HepG2 (cell line): ENCODE results near the gene CSDE1. TPM values are rescaled to one million over a fixed set of nuclear protein-coding genes. Genes with fewer than 3 reads are reported as not detected.
A peak's percentile ranks its signal among the peaks of the same experiment; 100 is the strongest.

Experiments used
- JUNB ChIP-seq: sonication (generic); formaldehyde crosslinking; IDR thresholded peaks from 2 replicates; pipeline ENCODE4 v1.8.0; 2022; ENCODE audit warnings: missing genetic modification reagents, mild to moderate bottlenecking, borderline replicate concordance
- KLF6 ChIP-seq: IDR thresholded peaks from 2 replicates; pipeline ENCODE4 v1.8.0; 2016; ENCODE audit warnings: missing biosample characterization, missing genetic modification reagents
- NCOA2 ChIP-seq: sonication (generic); formaldehyde crosslinking; IDR thresholded peaks from 2 replicates; pipeline ENCODE4 v1.8.0; 2022; ENCODE audit warnings: inconsistent platforms
- PAF1 ChIP-seq: IDR thresholded peaks from 2 replicates; pipeline ENCODE4 v1.6.1; 2016; ENCODE audit warnings: missing genetic modification reagents, missing compliant biosample characterization
- PHF21A ChIP-seq: sonication (generic); formaldehyde crosslinking; IDR thresholded peaks from 2 replicates; pipeline ENCODE4 v1.5.0; 2020; ENCODE audit warnings: mild to moderate bottlenecking, missing genetic modification reagents
- YY1 ChIP-seq: IDR thresholded peaks from 2 replicates; pipeline ENCODE4 v1.6.1; 2011; ENCODE audit warnings: low read length, low read depth, moderate library complexity, mild to moderate bottlenecking; ENCODE audit not compliant: insufficient read depth, insufficient replicate concordance
- ZMYM4 ChIP-seq: sonication (generic); formaldehyde crosslinking; IDR thresholded peaks from 2 replicates; pipeline ENCODE4 v1.8.1; 2023; ENCODE audit warnings: mild to moderate bottlenecking, missing genetic modification reagents
- ZNF232 ChIP-seq: sonication (generic); formaldehyde crosslinking; IDR thresholded peaks from 2 replicates; pipeline ENCODE4 v1.4.0; 2020; ENCODE audit warnings: missing genetic modification reagents, borderline replicate concordance
- ZNF446 ChIP-seq: sonication (generic); formaldehyde crosslinking; IDR thresholded peaks from 2 replicates; pipeline ENCODE4 v1.5.0; 2020; ENCODE audit warnings: mild to moderate bottlenecking, missing genetic modification reagents
- ZNF619 ChIP-seq: sonication (generic); formaldehyde crosslinking; IDR thresholded peaks from 2 replicates; pipeline ENCODE4 v1.4.0; 2020; ENCODE audit warnings: mild to moderate bottlenecking, missing genetic modification reagents
- ZSCAN20 ChIP-seq: sonication (generic); formaldehyde crosslinking; IDR thresholded peaks from 2 replicates; pipeline ENCODE4 v1.4.0; 2020; ENCODE audit warnings: missing genetic modification reagents, mild to moderate bottlenecking, borderline replicate concordance
- polyA plus RNA-seq, 8 experiments: library from polyadenylated mRNA; depleted of rRNA in 3 of 8; stranded (reverse) in 7 of 8; unstranded in 1 of 8; fragments of >200 nt; fragmentation: Illumina TruSeq in 4 of 8; extraction: Trizol in 4 of 8; gene quantifications; 2 replicates each; pipeline versions ENCODE4 v1.2.1 to v1.2.3, GENCODE V29; 2011 to 2016; ENCODE audit warnings: low read depth in 4 of 8, missing spikeins in 1 of 8, mixed read lengths in 1 of 8; ENCODE audit not compliant: insufficient read depth in 1 of 8
- total RNA-seq, 5 experiments: library from RNA; depleted of rRNA; stranded (reverse); fragments of >200 nt; fragmentation: Illumina TruSeq; extraction: Trizol; gene quantifications; 2 replicates each; pipeline ENCODE4 v1.2.3, GENCODE V29; 2016; ENCODE audit warnings: low read depth in 1 of 5
- TF ChIP-seq, protein P1 (sequence below): sonication (generic); formaldehyde crosslinking; IDR thresholded peaks from one replicate; pipeline ENCODE4 v1.5.1; 2020; ENCODE audit warnings: mild to moderate bottlenecking, missing genetic modification reagents; ENCODE audit errors: not compliant biosample characterization
- TF ChIP-seq, protein P2 (sequence below): fragments of 450-650 bp; IDR thresholded peaks from 2 replicates; pipeline ENCODE4 v1.6.1; 2017; ENCODE audit warnings: mild to moderate bottlenecking
- TF ChIP-seq, protein P3 (sequence below): IDR thresholded peaks from 2 replicates; pipeline ENCODE4 v1.6.1; 2016
- TF ChIP-seq, protein P4 (sequence below): sonication (generic); formaldehyde crosslinking; IDR thresholded peaks from 2 replicates; pipeline ENCODE4 v1.4.0; 2020; ENCODE audit warnings: mild to moderate bottlenecking, missing genetic modification reagents

Gene CSDE1
- total and polyA plus RNA-seq, 2 of the 13 experiments (the other 11 are each of a cell fraction or from before 2014, with no cell fraction given), result 150 to 313 TPM

DNA sequence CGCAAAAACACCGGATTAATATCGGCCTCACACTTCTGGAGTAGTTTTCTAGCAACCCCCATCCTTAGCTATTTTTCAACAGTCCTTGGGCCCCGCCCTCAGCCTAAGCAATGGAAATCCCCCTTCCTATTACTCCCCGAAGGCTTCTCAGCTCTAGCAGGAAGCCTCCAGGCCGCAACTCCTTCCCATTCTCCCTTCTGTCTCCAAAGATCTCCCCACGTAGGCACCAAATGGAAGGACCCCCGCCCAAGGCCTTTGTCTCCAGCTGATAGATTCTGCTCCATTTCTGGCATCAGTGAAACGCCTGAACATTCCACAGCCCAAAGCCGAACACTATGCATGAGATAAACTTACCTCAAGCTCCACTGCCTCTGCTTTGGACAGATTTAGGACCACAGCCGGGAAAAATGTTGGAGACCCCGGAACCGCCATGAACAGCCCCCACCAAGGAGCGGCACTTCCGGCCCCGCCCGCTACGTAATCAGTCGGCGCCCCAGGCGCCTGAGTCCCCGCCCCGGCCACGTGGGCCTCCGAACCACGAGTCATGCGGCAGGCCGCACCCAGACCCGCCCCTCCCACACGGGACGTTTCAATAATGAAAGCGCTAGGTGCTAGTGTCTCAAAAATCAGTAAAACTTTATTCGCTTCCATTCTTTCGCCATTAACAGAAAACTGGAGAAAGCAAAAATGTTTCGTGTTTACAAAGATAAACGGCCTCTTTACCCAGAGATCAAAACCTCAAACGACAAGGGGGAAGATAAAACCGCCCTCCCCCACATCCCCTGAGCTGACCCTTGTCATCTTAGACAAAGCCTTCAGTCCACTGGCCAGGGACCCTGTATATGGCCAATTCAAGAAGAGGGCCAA is 41.2 kb downstream of the CSDE1 start, which contains the start of gene NRAS (continued):
- TF ChIP-seq, protein P1, sequence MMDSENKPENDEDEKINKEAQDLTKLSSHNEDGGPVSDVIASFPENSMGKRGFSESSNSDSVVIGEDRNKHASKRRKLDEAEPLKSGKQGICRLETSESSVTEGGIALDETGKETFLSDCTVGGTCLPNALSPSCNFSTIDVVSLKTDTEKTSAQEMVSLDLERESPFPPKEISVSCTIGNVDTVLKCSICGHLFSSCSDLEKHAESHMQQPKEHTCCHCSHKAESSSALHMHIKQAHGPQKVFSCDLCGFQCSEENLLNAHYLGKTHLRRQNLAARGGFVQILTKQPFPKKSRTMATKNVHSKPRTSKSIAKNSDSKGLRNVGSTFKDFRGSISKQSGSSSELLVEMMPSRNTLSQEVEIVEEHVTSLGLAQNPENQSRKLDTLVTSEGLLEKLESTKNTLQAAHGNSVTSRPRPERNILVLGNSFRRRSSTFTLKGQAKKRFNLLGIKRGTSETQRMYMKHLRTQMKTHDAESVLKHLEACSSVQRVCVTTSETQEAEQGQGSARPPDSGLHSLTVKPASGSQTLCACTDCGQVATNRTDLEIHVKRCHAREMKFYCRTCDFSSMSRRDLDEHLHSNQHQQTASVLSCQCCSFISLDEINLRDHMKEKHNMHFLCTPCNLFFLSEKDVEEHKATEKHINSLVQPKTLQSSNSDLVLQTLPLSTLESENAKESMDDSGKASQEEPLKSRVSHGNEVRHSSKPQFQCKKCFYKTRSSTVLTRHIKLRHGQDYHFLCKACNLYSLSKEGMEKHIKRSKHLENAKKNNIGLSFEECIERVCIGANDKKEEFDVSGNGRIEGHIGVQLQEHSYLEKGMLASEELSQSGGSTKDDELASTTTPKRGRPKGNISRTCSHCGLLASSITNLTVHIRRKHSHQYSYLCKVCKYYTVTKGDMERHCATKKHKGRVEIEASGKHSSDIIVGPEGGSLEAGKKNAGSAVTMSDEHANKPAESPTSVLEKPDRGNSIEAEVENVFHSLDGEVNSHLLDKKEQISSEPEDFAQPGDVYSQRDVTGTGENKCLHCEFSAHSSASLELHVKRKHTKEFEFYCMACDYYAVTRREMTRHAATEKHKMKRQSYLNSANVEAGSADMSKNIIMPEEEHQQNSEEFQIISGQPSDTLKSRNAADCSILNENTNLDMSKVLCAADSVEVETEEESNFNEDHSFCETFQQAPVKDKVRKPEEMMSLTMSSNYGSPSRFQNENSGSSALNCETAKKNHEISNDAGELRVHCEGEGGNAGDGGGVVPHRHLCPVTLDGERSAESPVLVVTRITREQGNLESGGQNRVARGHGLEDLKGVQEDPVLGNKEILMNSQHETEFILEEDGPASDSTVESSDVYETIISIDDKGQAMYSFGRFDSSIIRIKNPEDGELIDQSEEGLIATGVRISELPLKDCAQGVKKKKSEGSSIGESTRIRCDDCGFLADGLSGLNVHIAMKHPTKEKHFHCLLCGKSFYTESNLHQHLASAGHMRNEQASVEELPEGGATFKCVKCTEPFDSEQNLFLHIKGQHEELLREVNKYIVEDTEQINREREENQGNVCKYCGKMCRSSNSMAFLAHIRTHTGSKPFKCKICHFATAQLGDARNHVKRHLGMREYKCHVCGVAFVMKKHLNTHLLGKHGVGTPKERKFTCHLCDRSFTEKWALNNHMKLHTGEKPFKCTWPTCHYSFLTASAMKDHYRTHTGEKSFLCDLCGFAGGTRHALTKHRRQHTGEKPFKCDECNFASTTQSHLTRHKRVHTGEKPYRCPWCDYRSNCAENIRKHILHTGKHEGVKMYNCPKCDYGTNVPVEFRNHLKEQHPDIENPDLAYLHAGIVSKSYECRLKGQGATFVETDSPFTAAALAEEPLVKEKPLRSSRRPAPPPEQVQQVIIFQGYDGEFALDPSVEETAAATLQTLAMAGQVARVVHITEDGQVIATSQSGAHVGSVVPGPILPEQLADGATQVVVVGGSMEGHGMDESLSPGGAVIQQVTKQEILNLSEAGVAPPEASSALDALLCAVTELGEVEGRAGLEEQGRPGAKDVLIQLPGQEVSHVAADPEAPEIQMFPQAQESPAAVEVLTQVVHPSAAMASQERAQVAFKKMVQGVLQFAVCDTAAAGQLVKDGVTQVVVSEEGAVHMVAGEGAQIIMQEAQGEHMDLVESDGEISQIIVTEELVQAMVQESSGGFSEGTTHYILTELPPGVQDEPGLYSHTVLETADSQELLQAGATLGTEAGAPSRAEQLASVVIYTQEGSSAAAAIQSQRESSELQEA, result peak; percentile 43
- no peak for TF ChIP-seq ZNF232 (CRISPR knock-in tag)
- TF ChIP-seq ZNF446 (CRISPR knock-in tag), result no peak
- TF ChIP-seq ZMYM4 (CRISPR knock-in tag), result peak; percentile 90
- peak; percentile 71; the same call in 1 of the 2 replicates for TF ChIP-seq PHF21A (CRISPR knock-in tag)
- no peak for TF ChIP-seq ZNF619 (CRISPR knock-in tag)
- TF ChIP-seq PAF1 (CRISPR knock-in tag), result peak; percentile 94
- peak; percentile 48; the same call in 1 of the 2 replicates for TF ChIP-seq ZSCAN20
- peak; percentile 85 for TF ChIP-seq YY1
- TF ChIP-seq KLF6 (CRISPR knock-in tag), result peak; percentile 88
- TF ChIP-seq JUNB, result no peak
- TF ChIP-seq, protein P2, sequence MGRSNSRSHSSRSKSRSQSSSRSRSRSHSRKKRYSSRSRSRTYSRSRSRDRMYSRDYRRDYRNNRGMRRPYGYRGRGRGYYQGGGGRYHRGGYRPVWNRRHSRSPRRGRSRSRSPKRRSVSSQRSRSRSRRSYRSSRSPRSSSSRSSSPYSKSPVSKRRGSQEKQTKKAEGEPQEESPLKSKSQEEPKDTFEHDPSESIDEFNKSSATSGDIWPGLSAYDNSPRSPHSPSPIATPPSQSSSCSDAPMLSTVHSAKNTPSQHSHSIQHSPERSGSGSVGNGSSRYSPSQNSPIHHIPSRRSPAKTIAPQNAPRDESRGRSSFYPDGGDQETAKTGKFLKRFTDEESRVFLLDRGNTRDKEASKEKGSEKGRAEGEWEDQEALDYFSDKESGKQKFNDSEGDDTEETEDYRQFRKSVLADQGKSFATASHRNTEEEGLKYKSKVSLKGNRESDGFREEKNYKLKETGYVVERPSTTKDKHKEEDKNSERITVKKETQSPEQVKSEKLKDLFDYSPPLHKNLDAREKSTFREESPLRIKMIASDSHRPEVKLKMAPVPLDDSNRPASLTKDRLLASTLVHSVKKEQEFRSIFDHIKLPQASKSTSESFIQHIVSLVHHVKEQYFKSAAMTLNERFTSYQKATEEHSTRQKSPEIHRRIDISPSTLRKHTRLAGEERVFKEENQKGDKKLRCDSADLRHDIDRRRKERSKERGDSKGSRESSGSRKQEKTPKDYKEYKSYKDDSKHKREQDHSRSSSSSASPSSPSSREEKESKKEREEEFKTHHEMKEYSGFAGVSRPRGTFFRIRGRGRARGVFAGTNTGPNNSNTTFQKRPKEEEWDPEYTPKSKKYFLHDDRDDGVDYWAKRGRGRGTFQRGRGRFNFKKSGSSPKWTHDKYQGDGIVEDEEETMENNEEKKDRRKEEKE, result no peak
- peak; percentile 38; the same call in 1 of the 2 replicates for TF ChIP-seq NCOA2 (CRISPR knock-in tag)
- TF ChIP-seq, protein P3, sequence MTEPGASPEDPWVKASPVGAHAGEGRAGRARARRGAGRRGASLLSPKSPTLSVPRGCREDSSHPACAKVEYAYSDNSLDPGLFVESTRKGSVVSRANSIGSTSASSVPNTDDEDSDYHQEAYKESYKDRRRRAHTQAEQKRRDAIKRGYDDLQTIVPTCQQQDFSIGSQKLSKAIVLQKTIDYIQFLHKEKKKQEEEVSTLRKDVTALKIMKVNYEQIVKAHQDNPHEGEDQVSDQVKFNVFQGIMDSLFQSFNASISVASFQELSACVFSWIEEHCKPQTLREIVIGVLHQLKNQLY (CRISPR knock-in tag), result peak; percentile 77; the same call in 1 of the 2 replicates
- TF ChIP-seq, protein P4, sequence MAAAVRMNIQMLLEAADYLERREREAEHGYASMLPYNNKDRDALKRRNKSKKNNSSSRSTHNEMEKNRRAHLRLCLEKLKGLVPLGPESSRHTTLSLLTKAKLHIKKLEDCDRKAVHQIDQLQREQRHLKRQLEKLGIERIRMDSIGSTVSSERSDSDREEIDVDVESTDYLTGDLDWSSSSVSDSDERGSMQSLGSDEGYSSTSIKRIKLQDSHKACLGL, result peak; percentile 91; the same call in 1 of the 2 replicates
